Lower leg skin (tissue), 4 donors: ENCODE results near the gene PIGS. TPM values are rescaled to one million over a fixed set of nuclear protein-coding genes. Genes with fewer than 3 reads are reported as not detected.

Experiments
- DNase-seq, 2 donors: peaks; one replicate each; pipeline ENCODE4 v3.0.0-alpha.2; 2019; ENCODE audit warnings: low spot score in 2 of 2
- H3K4me3 ChIP-seq: fragments of 200-600 bp; sonication (generic); 2 replicates; pipeline ENCODE4 v1.5.1; 2017; ENCODE audit warnings: mild to moderate bottlenecking, low read depth; ENCODE audit not compliant: poor library complexity, severe bottlenecking
- POLR2A ChIP-seq, 2 donors: fragments of 450-650 bp; IDR thresholded peaks; one replicate each; pipeline ENCODE4 v1.6.1; 2016 to 2017; ENCODE audit warnings: antibody characterized with exemption in 2 of 2, mild to moderate bottlenecking in 1 of 2, moderate library complexity in 1 of 2
- WGBS, 2 donors: methylation state at CpG; one replicate each; pipeline ENCODE4 v1.1.5; 2018; 5-methylcytosine and 5-hydroxymethylcytosine counted together
- intact Hi-C: fragments of 100-400 bp; cut with DNase I; formaldehyde crosslinking; loops from one replicate; pipeline ENCODE4 v1.15.0; 2023; ENCODE audit warnings: low total_unique reads
- total RNA-seq, 4 donors: library from RNA; depleted of rRNA; stranded (reverse); fragments of >200 nt; gene quantifications; one replicate each; pipeline ENCODE4 v1.1.0, GENCODE V29; 2016
- TF ChIP-seq, protein P1 (sequence below), 3 donors: fragments of 450-650 bp; IDR thresholded peaks; one replicate each; pipeline ENCODE4 v1.5.1; 2016; ENCODE audit warnings: antibody characterized with exemption in 3 of 3, mild to moderate bottlenecking in 3 of 3, moderate library complexity in 2 of 3

The PIGS gene
- total RNA-seq, 4 donors from 2014 or later = 57.6 to 84.0 (median 75.1) TPM

DNA sequence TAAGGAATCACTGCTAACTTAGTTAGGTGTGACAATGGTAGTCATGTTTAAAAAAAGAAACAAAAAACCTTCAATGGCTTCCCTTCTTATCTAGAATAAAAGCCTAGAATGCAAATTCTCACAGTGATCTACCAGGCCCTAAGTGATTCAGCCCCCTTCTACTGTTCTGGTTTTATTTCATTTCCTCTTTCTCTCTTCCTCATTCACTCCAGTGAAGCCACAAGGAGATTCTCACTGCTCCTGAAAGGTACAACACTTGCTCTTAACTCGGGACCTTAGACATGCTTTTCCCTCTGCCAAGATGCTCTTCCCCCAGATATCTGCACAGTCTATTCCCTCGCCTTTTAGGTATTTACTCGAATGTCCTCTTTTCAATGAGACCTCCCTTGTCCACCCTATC, 3.7 kb downstream of the PIGS start:
- intact Hi-C loops = no loop called here
- 90 to 93% methylated on average over 3 of the region's 3 CpGs for WGBS, 2 donors
- no peak for DNase-seq
- TF ChIP-seq, protein P1, sequence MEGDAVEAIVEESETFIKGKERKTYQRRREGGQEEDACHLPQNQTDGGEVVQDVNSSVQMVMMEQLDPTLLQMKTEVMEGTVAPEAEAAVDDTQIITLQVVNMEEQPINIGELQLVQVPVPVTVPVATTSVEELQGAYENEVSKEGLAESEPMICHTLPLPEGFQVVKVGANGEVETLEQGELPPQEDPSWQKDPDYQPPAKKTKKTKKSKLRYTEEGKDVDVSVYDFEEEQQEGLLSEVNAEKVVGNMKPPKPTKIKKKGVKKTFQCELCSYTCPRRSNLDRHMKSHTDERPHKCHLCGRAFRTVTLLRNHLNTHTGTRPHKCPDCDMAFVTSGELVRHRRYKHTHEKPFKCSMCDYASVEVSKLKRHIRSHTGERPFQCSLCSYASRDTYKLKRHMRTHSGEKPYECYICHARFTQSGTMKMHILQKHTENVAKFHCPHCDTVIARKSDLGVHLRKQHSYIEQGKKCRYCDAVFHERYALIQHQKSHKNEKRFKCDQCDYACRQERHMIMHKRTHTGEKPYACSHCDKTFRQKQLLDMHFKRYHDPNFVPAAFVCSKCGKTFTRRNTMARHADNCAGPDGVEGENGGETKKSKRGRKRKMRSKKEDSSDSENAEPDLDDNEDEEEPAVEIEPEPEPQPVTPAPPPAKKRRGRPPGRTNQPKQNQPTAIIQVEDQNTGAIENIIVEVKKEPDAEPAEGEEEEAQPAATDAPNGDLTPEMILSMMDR (IDR thresholded peaks at IDR 0.05) = no peak
- TF ChIP-seq POLR2A (IDR thresholded peaks at IDR 0.05) = no peak
- H3K4me3 ChIP-seq = no peak overlapping the region

DNA sequence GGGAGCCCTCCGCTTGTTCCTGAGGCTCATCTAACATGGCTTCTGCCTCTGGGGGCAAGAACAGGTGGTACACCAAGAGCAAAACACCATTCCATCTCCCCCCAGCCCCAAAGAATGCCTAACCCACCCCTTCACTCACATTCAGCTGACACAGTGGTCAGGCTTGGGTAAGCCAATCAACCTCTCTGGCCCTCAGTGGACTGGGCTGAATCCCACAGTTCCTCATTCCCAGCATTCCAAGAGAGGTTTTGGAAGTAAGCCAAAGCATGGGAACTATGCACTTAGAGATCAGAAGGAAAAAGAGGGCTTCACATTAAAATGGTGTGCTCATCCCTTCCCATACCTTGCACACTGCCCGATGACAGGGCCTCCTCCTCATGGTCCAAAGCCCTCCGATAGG, 7.8 kb downstream of the PIGS start:
- TF ChIP-seq, protein P1 (IDR thresholded peaks at IDR 0.05) = no peak
- no peak for TF ChIP-seq POLR2A (IDR thresholded peaks at IDR 0.05)
- no peak overlapping the region for H3K4me3 ChIP-seq
- DNase-seq = no peak
- intact Hi-C loops = no loop called here
- 92 to 93% methylated on average over 3 of the region's 3 CpGs for WGBS, 2 donors

DNA sequence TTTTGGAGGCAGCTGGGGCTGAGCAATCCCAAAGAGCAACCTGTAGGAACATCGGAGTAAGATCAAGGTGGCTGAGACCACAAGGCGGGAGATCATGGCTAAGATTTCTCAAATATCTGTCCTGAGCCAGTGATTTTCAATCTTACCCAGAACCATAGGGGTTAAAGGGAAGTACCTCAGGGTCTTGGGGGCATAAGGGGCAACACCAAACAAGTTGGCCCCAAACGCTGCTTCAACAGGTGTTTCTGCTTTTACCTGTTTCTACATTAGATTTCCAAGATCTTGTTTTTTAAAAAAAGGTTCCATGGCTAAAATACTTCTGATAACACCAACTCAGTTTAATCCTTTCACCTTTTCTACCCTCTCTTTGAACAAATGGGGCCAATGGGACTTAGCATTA, 16.3 kb downstream of the PIGS start:
- no peak for TF ChIP-seq POLR2A (IDR thresholded peaks at IDR 0.05)
- TF ChIP-seq, protein P1 (IDR thresholded peaks at IDR 0.05) = no peak
- WGBS, 2 donors = 90 to 98% methylated on average over 3 of the region's 3 CpGs
- DNase-seq = no peak
- H3K4me3 ChIP-seq = no peak overlapping the region
- intact Hi-C loops = no loop called here

GRCh38 chr17:28554565-28554964, 16.8 kb downstream of the PIGS start:
- DNase-seq = no peak
- TF ChIP-seq, protein P1 (IDR thresholded peaks at IDR 0.05) = no peak
- no peak for TF ChIP-seq POLR2A (IDR thresholded peaks at IDR 0.05)
- intact Hi-C loops = no loop called here
- no peak overlapping the region for H3K4me3 ChIP-seq
- WGBS, 2 donors = 92 to 94% methylated on average over 6 of the region's 6 CpGs

GRCh38 chr17:28553000-28553505, 18.3 kb downstream of the PIGS start:
- TF ChIP-seq POLR2A (IDR thresholded peaks at IDR 0.05) = no peak
- TF ChIP-seq, protein P1 (IDR thresholded peaks at IDR 0.05) = no peak
- WGBS, 2 donors = 90 to 91% methylated on average over 5 of the region's 5 CpGs

More at GRCh38 chr17:28553000-28553505, 18.3 kb downstream of the PIGS start:
- no peak overlapping the region for H3K4me3 ChIP-seq
- no peak for DNase-seq
- intact Hi-C loops = loop anchor here (1.0 kb wide), 1 partner anchor 38 kb away; no protein-coding TSS in a partner anchor
